H1 (cell line): Measurements from ENCODE around the gene MTMR6. TPM values are rescaled to one million over a fixed set of nuclear protein-coding genes. Genes with fewer than 3 reads are reported as not detected.

Experiments used
- CTCF ChIA-PET: fragments of 300-600 bp; sonication (Branson Sonifier 250); formaldehyde crosslinking; loops from one replicate; lab custom pipeline; 2021; ENCODE audit not compliant: partially characterized antibody; lab: Charles Lee
- POLR2A ChIA-PET: fragments of 300-600 bp; sonication (Branson Sonifier 250); formaldehyde crosslinking; loops from one replicate; lab custom pipeline; 2021; ENCODE audit warnings: inconsistent platforms; ENCODE audit not compliant: partially characterized antibody; lab: Charles Lee
- DNase-seq, 2 experiments: peaks; one replicate each; pipeline versions ENCODE4 v3.0.0 to v3.0.0-alpha.2; 2010 to 2022; ENCODE audit warnings: low spot score in 2 of 2, low read depth in 1 of 2, mixed read lengths in 1 of 2
- FAIRE-seq: peaks from 2 replicates; lab custom pipeline; 2011; peaks lifted over from hg19 to GRCh38; lab: Jason Lieb, UNC
- H2AFZ ChIP-seq: 2 replicates; pipeline ENCODE4 v1.8.1; 2012; ENCODE audit warnings: low read length, inconsistent platforms
- H2AK5ac ChIP-seq: 2 replicates; pipeline ENCODE4 v1.6.1; 2013; ENCODE audit warnings: low read depth, low read length
- H2BK120ac ChIP-seq: replicated peaks from 2 replicates; pipeline ENCODE3; 2013; ENCODE audit warnings: low read depth, low read length, inconsistent platforms
- H2BK12ac ChIP-seq: 2 replicates; pipeline ENCODE4 v1.6.1; 2013; ENCODE audit warnings: low read depth, low read length
- H2BK15ac ChIP-seq: 2 replicates; pipeline ENCODE4 v1.6.1; 2013; ENCODE audit warnings: low read length
- H2BK20ac ChIP-seq: 2 replicates; pipeline ENCODE4 v1.6.1; 2013; ENCODE audit warnings: low read length
- H2BK5ac ChIP-seq: 2 replicates; pipeline ENCODE4 v1.6.1; 2013; ENCODE audit warnings: low read depth, low read length
- H3K14ac ChIP-seq: 2 replicates; pipeline ENCODE4 v1.6.1; 2013; ENCODE audit warnings: inconsistent platforms; ENCODE audit not compliant: insufficient read length
- H3K18ac ChIP-seq: 2 replicates; pipeline ENCODE4 v1.6.1; 2013; ENCODE audit warnings: low read length; ENCODE audit errors: extremely low read depth
- H3K23ac ChIP-seq: 2 replicates; pipeline ENCODE4 v1.6.1; 2013; ENCODE audit warnings: inconsistent platforms; ENCODE audit not compliant: insufficient read length
- H3K23me2 ChIP-seq: 2 replicates; pipeline ENCODE4 v1.6.1; 2013; ENCODE audit warnings: low read depth, low read length
- H3K27ac ChIP-seq: 2 replicates; pipeline ENCODE4 v1.6.1; 2011; ENCODE audit warnings: low read depth, low read length, inconsistent platforms
- H3K27me3 ChIP-seq, 4 experiments: replicated peaks in 1 of 4; 1 replicate in 1 of 4; 2 replicates in 3 of 4; pipeline versions ENCODE4 v1.6.1 to v1.8.1; 2011 to 2013; ENCODE audit warnings: low read length in 3 of 4, mild to moderate bottlenecking in 3 of 4, inconsistent platforms in 2 of 4, mixed read lengths in 2 of 4, moderate library complexity in 1 of 4; ENCODE audit not compliant: control insufficient read depth in 3 of 4, insufficient read depth in 3 of 4; ENCODE audit errors: extremely low read depth in 1 of 4
- H3K36me3 ChIP-seq, 4 experiments: 2 replicates each; pipeline versions ENCODE4 v1.6.1 to v1.8.1; 2011 to 2013; ENCODE audit warnings: mild to moderate bottlenecking in 4 of 4, low read length in 3 of 4, moderate library complexity in 2 of 4, control low read depth in 1 of 4, inconsistent platforms in 1 of 4; ENCODE audit not compliant: insufficient read depth in 4 of 4, control insufficient read depth in 2 of 4
- H3K4ac ChIP-seq: replicated peaks from 2 replicates; pipeline ENCODE3; 2013; ENCODE audit warnings: low read length, low read depth, mixed read lengths, inconsistent platforms; ENCODE audit not compliant: insufficient read length
- H3K4me1 ChIP-seq, 4 experiments: replicated peaks in 1 of 4; 1 replicate in 1 of 4; 2 replicates in 3 of 4; pipeline versions ENCODE4 v1.6.1 to v1.8.1; 2011 to 2013; ENCODE audit warnings: low read length in 3 of 4, inconsistent platforms in 2 of 4, mixed read lengths in 1 of 4; ENCODE audit not compliant: insufficient read depth in 4 of 4, control insufficient read depth in 3 of 4
- H3K4me2 ChIP-seq, 2 experiments: 2 replicates each; pipeline versions ENCODE4 v1.6.1 to v1.8.1; 2011 to 2013; ENCODE audit warnings: low read depth in 2 of 2, low read length in 2 of 2, control low read depth in 1 of 2, inconsistent platforms in 1 of 2, mild to moderate bottlenecking in 1 of 2; ENCODE audit not compliant: insufficient read depth in 1 of 2
- H3K4me3 ChIP-seq, 4 experiments: fragments of 200-600, 300-600 bp in 1 of 4; sonication (generic), shearing (Covaris generic), sonication (Bioruptor Twin) in 1 of 4; 2 replicates each; pipeline versions ENCODE4 v1.5.1 to v1.8.1; 2011 to 2016; ENCODE audit warnings: low read length in 4 of 4, low read depth in 3 of 4, control low read depth in 2 of 4, inconsistent platforms in 2 of 4, mild to moderate bottlenecking in 2 of 4, mixed read lengths in 1 of 4, moderate library complexity in 1 of 4; ENCODE audit not compliant: insufficient read depth in 2 of 4; ENCODE audit errors: extremely low read depth in 1 of 4
- H3K56ac ChIP-seq: replicated peaks from 2 replicates; pipeline ENCODE3; 2013; ENCODE audit warnings: low read depth, mild to moderate bottlenecking, mixed read lengths, low read length, inconsistent platforms; ENCODE audit not compliant: insufficient read length
- H3K79me1 ChIP-seq: 2 replicates; pipeline ENCODE4 v1.6.1; 2013; ENCODE audit warnings: low read depth, low read length, control low read depth
- H3K79me2 ChIP-seq, 2 experiments: 2 replicates each; pipeline versions ENCODE4 v1.6.1 to v1.8.1; 2012 to 2013; ENCODE audit warnings: low read length in 2 of 2, mild to moderate bottlenecking in 2 of 2, inconsistent platforms in 1 of 2; ENCODE audit not compliant: insufficient read depth in 2 of 2, control insufficient read depth in 1 of 2
- H3K9ac ChIP-seq, 4 experiments: replicated peaks in 1 of 4; 1 replicate in 1 of 4; 2 replicates in 3 of 4; pipeline versions ENCODE4 v1.6.1 to v1.8.1; 2011 to 2013; ENCODE audit warnings: low read depth in 3 of 4, low read length in 3 of 4, control low read depth in 2 of 4, mild to moderate bottlenecking in 2 of 4, moderate library complexity in 2 of 4, inconsistent platforms in 1 of 4; ENCODE audit errors: extremely low read depth in 1 of 4
- H3K9me3 ChIP-seq, 2 experiments: 2 replicates each; pipeline versions ENCODE4 v1.6.1 to v1.8.1; 2012 to 2013; ENCODE audit warnings: mild to moderate bottlenecking in 2 of 2, moderate library complexity in 2 of 2, control low read depth in 1 of 2, inconsistent platforms in 1 of 2, low read depth in 1 of 2, low read length in 1 of 2, mixed read lengths in 1 of 2; ENCODE audit not compliant: insufficient read depth in 2 of 2
- H4K20me1 ChIP-seq, 2 experiments: replicated peaks in 1 of 2; 2 replicates each; pipeline versions ENCODE3 to v1.8.1; 2011 to 2013; ENCODE audit warnings: inconsistent platforms in 2 of 2, low read length in 2 of 2, mild to moderate bottlenecking in 1 of 2; ENCODE audit not compliant: insufficient read depth in 2 of 2, control insufficient read depth in 1 of 2
- H4K5ac ChIP-seq: 2 replicates; pipeline ENCODE4 v1.6.1; 2013; ENCODE audit warnings: low read length, low read depth, mixed read lengths, inconsistent platforms; ENCODE audit not compliant: insufficient read length
- H4K8ac ChIP-seq: 2 replicates; pipeline ENCODE4 v1.8.0; 2013; ENCODE audit warnings: mild to moderate bottlenecking, moderate library complexity, low read length, inconsistent platforms; ENCODE audit not compliant: insufficient read depth; ENCODE audit errors: extremely low read depth
- H4K91ac ChIP-seq: replicated peaks from 2 replicates; pipeline ENCODE3; 2013; ENCODE audit warnings: low read length, mixed read lengths, inconsistent platforms; ENCODE audit not compliant: insufficient read length
- BCL11A ChIP-seq, 2 experiments: IDR thresholded peaks; one replicate each; pipeline ENCODE4 v1.6.1; 2011; ENCODE audit warnings: low read depth in 2 of 2, low read length in 2 of 2, mild to moderate bottlenecking in 2 of 2
- CBX8 ChIP-seq: fragments of 300-800, 300-1000 bp; sonication (generic); IDR thresholded peaks from 2 replicates; pipeline ENCODE4 v1.7.1; 2016; ENCODE audit warnings: low read depth, low read length, borderline replicate concordance
- EZH2 ChIP-seq: fragments of 200-600 bp; sonication (generic); IDR thresholded peaks from 2 replicates; pipeline ENCODE4 v1.7.1; 2012; ENCODE audit warnings: low read depth, mild to moderate bottlenecking, moderate library complexity, low read length, inconsistent platforms; ENCODE audit not compliant: severe bottlenecking
- PHF8 ChIP-seq: fragments of 200-600 bp; sonication (generic); conservative IDR thresholded peaks from 2 replicates; pipeline ENCODE4 v1.7.1; 2012; ENCODE audit warnings: low read depth, mild to moderate bottlenecking, inconsistent platforms, low read length, moderate library complexity
- SIN3A ChIP-seq, 2 experiments: IDR thresholded peaks in 1 of 2; conservative IDR thresholded peaks in 1 of 2; 2 replicates each; pipeline ENCODE4 v1.6.1; 2011 to 2012; ENCODE audit warnings: low read length in 2 of 2, improper control_type of control experiment in 1 of 2, low read depth in 1 of 2, mild to moderate bottlenecking in 1 of 2
- SIRT6 ChIP-seq: IDR thresholded peaks from one replicate; pipeline ENCODE4 v1.7.1; 2012; ENCODE audit warnings: low read length, inconsistent platforms
- TAF7 ChIP-seq: optimal IDR thresholded peaks from 2 replicates; pipeline ENCODE3; 2011; ENCODE audit warnings: low read depth, mild to moderate bottlenecking, inconsistent platforms, low read length, moderate library complexity, borderline replicate concordance
- WGBS, 2 experiments: shearing (Covaris generic) in 1 of 2; methylation state at CpG; one replicate each; pipeline versions ENCODE4 v1.1.6 to v1.1.7; 2013 to 2015; ENCODE audit warnings: low lambda C conversion rate in 2 of 2, mixed read lengths in 2 of 2, inconsistent platforms in 1 of 2, low coverage in 1 of 2, missing lambda C conversion rate in 1 of 2; ENCODE audit not compliant: insufficient replicate concordance in 2 of 2, insufficient coverage in 1 of 2, insufficient read length in 1 of 2; ENCODE audit errors: extremely low coverage in 1 of 2, missing lambda C conversion rate in 1 of 2; 5-methylcytosine and 5-hydroxymethylcytosine counted together
- polyA plus RNA-seq, 7 experiments: library from polyadenylated mRNA; depleted of rRNA in 3 of 7; stranded (reverse) in 5 of 7; unstranded in 2 of 7; fragments of >200 nt in 5 of 7; fragments of 200-250 nt in 2 of 7; gene quantifications; 1 replicate in 5 of 7; 2 replicates in 1 of 7; 4 replicates in 1 of 7; pipeline versions ENCODE4 v1.2.1 to v1.2.3, GENCODE V29; 2011 to 2013; ENCODE audit warnings: missing spikeins in 2 of 7, mixed read lengths in 2 of 7
- total RNA-seq: library from RNA; stranded (reverse); fragmentation: NEBNext Ultra II Directional; extraction: Animal tissue kit (Norgen Biotek cat#: 25700); gene quantifications from 2 replicates; pipeline ENCODE4 v1.2.1, GENCODE V29; 2021

Gene MTMR6
- total and polyA plus RNA-seq, 2 of the 8 experiments (the other 6 are each of a cell fraction or from before 2014, with no cell fraction given), result 2.1 to 8.4 TPM

- Histone ChIP-seq H3K79me1 (no peaks in the 10 kb centered on the region), H3K56ac (no peak overlapping the region), H3K36me3 (no peaks in the 10 kb centered on the region), H4K91ac (no peak overlapping the region), H3K4me2 (no peak overlapping the region), H4K5ac (no peak overlapping the region), H3K27ac (no peak overlapping the region), H3K27me3 (no peaks in the 10 kb centered on the region), H3K18ac (no peak overlapping the region), H3K4me1 (peaks cover 0 to 6% (median 4%) of the 10 kb centered on the region in 4 experiments; a peak in 2 of 7 replicates), H2AFZ (0 out of 2 replicates have a peak overlapping the region, but pooled peaks have one; percentile 26), H2BK120ac (no peak overlapping the region), H3K4ac (no peak overlapping the region), H2BK5ac (no peak overlapping the region), H2BK15ac (no peak overlapping the region), H4K8ac (no peak overlapping the region), H3K4me3 (no peak overlapping the region), H3K9ac (no peak overlapping the region), H2AK5ac (no peak overlapping the region), H3K14ac (no peak overlapping the region), H3K9me3 (no peaks in the 10 kb centered on the region), H4K20me1 (no peaks in the 10 kb centered on the region), H3K23me2 (no peaks in the 10 kb centered on the region; the same call in 1 of the 2 replicates), H3K79me2 (no peaks in the 10 kb centered on the region), H2BK20ac (no peak overlapping the region), H2BK12ac (no peak overlapping the region; the same call in 1 of the 2 replicates), H3K23ac (no peak overlapping the region)
- FAIRE-seq, result no peak
- DNase-seq, result peak in 1 of 2 experiments; percentile 20
- ChIA-PET POLR2A (interaction anchor here (1.2 kb wide), 1 partner anchor 12 kb away, joined by 3 read pairs; no protein-coding TSS in a partner anchor), CTCF (interaction anchor here (0.6 to 2.5 kb wide), 7 partner anchors 11 to 213 kb away, joined by 3 to 7 read pairs (median 3); no protein-coding TSS in a partner anchor)
- TF ChIP-seq SIRT6, result no peak
- no peak for TF ChIP-seq PHF8
- TF ChIP-seq TAF7, result no peak
- TF ChIP-seq EZH2, result no peak
- TF ChIP-seq CBX8, result no peak
- no peak for TF ChIP-seq BCL11A (IDR thresholded peaks at IDR 0.05; ENCODE audit: low read depth in 2 of 2, low read length in 2 of 2)
- no peak for TF ChIP-seq SIN3A (conservative IDR thresholded peaks at IDR 0.05 in 1 of 2, IDR thresholded peaks at IDR 0.05 in 1 of 2; ENCODE audit: low read depth in 1 of 2, low read length in 2 of 2)
- 90% methylated on average over 5 of the region's 5 CpGs; no CpG with 5 or more reads in 1 of the 2 experiments for WGBS, 2 experiments
These were observed 69.3 kb downstream of the MTMR6 start for GRCh38 chr13:25218019-25218418.
